PC-3 (cell line): Measurements from ENCODE around the gene RND1.

Source experiments
- EZH2phosphoT487 ChIP-seq: fragments of 300-600 bp; sonication (generic); IDR thresholded peaks from 2 replicates; pipeline ENCODE4 v1.6.1; 2018; ENCODE audit warnings: mild to moderate bottlenecking, antibody characterized with exemption, low read length, borderline replicate concordance
- TF ChIP-seq, protein P1 (sequence below): fragments of 300-600 bp; sonication (generic); conservative IDR thresholded peaks from 2 replicates; pipeline ENCODE4 v1.5.1; 2017; ENCODE audit warnings: antibody characterized with exemption, low read depth, mild to moderate bottlenecking, low read length

DNA sequence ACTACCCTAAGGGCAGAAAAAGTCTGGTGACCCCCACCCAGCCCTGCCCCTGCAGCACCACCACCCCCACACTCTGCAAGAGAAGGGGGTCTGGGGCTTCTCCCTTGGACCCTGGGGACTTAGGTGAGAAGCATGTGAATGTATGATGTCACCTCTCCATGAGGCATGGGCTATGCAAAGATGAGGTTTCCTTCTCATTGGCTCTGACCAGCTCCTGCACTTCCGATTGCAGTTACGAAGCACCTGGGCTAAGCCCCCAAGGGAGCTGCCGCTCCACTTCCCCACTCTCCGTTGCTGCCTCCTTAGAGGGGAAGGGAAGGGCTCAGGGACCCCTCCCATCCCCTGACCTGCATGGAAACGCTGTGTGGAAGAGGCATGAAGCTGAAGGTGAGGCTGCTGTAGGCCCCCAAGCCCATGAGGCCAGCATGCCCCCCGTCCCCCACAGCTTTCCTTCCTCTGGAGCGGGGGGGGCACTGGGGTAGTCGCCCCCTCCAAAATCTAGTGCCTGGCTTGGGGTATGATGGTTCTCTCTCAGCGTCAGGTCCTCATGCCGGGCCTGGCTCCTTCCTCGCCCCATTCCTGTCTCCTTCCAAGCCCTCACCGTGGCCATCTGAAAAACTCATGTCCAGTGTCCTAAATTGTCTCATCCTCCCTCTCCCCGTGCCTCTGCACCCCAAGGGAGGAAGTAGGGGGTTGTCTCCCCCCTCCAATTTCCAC is 8.2 kb downstream of the RND1 start:
- TF ChIP-seq, protein P1, sequence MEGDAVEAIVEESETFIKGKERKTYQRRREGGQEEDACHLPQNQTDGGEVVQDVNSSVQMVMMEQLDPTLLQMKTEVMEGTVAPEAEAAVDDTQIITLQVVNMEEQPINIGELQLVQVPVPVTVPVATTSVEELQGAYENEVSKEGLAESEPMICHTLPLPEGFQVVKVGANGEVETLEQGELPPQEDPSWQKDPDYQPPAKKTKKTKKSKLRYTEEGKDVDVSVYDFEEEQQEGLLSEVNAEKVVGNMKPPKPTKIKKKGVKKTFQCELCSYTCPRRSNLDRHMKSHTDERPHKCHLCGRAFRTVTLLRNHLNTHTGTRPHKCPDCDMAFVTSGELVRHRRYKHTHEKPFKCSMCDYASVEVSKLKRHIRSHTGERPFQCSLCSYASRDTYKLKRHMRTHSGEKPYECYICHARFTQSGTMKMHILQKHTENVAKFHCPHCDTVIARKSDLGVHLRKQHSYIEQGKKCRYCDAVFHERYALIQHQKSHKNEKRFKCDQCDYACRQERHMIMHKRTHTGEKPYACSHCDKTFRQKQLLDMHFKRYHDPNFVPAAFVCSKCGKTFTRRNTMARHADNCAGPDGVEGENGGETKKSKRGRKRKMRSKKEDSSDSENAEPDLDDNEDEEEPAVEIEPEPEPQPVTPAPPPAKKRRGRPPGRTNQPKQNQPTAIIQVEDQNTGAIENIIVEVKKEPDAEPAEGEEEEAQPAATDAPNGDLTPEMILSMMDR = no peak
- TF ChIP-seq EZH2phosphoT487 = no peak
